HG03280 (cell line): Measurements from ENCODE around the gene OR7A10.

Source experiments
- ATAC-seq: cut with Tn5 transposase; IDR thresholded peaks from one replicate; pipeline ENCODE4 v1.9.1; 2021; ENCODE audit warnings: mild to moderate bottlenecking, moderate library complexity; ENCODE audit not compliant: unreplicated experiment

The OR7A10 gene

DNA sequence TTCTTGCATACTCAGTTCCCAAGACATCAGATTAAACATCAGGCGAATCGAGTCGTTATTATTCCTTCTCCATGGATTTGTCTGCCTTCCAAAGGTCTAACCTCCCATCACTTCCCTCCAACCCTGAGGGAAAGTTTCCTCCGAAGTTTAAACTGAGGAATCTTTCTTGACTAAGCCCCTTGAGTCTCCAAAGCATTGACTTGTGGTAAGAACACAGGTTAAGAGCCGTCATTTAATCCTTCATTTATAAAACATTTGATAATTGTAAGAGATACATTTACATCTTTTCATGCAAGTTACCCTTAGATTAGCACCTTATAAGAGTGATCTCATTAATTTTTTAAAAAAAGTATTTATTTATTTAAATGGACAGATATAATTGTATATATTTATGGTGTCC, at the start of gene OR7A10:
OR7A10 (minus strand) TSS at position 101 of the 400 bp plus-strand sequence. CDS start 7,045 bp downstream, outside the sequence.
- ATAC-seq = no peak

DNA sequence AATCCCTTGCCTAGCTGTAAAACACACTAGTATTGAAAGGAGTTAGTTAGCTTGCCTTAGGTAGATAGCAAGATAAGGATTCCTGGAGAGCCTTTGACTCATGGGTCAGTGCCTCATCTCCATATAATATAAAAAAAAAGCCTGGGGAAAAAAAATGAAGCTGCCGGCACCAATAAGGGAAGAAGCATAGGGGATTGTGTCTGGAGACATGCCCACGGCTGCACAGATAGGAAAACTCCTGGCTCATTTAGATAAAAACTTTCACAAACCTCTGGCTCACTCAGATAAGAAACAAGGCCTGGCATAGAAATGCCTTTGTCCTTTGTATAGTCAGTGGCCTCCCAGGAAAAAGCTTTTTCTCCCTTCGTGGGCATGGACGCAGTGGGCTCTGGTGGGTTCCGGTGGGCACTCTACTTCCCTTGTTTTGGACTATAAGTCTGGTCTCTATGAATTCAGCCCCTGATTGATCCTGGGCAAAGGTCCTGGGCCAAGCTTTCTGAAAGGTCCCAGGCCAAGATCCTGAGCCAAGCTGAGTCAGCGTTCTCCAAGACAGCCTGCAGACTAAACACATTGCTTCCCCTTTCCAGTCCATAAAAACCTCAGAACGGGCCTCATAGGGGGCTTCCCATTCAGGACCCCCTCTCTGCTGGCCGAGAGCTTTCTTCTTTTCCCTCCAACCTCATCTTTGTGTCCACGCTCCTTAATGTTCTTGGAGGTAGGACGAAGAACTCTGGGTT, 42.1 kb upstream of the OR7A10 start:
- no peak for ATAC-seq

DNA sequence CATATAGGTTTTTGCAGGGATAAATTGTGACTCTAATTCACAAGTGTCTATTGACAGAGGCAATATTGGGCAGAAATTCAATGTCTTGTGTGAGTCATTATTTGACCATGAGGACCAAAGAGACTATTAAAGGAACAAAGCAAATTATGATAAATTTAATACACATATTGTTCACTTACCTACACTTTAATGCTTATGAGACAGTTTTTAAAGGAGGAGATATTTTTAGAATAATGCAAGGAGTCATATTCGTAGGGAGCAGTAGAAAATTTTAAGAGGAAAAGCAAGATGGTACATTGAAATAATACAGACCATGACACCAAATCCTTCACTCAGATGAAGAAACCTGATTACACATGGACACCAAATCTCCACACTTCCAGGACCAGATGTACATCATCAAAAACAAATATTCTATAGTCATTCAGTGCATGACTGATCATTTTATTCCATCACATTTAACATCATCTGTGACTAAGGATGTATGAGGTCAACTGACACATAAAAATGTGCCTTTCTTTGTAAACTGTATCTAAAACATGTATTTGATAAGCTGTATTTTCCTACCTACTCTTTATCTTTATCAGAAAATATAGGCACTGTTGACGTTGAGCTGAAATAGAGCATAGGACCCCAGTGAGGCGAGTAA, 41.4 kb upstream of the OR7A10 start:
- no peak for ATAC-seq

DNA sequence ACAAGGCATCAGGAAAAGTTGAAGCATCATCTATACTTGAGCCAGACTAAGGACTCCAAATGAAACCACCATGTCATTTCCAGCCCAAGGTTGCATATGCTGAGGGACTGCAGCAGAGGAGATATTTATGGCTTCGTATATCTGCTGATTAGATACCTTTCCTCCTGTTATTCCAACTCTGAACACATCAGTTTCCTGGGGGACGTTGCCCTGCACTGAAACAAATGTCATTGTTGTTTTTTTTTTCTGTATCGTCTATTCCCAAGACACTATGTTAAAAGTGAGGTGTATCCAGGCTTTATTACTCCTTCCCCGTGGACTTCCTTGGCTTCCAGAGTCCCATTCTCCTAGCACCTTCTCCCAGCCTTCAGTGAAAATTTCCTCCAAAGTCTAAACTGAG, 37.3 kb upstream of the OR7A10 start, which contains the start of gene OR7A17:
OR7A17 (minus strand) TSS at position 101 of the 400 bp plus-strand sequence. CDS start 4,777 bp downstream, outside the sequence.
- ATAC-seq = no peak

DNA sequence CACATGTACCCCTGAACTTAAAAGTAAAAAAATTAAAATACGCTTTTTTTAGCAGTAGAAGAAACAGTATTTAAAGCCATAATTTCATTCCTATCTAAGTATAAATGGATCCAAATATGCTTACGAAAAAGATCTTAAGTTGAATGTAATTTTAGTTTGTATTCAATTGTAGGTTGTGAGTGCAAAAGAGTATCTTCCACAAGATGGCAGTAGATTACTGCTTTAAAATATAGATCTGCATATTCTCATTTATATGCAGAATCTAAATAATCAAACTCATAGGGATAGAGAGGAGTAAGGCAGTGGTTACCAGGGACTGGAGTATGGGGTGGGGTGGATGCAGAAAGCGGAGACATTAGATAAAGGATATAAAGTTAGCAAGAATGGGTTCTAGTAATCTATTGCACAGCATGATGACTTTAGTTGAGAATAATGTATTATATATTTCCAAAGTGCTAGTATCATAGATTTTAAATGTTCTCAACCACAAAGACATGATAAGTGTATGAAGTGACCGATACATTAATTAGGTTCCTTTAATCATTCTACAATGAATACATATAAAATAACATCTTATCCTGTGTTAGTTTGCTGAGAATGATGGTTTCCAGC, 23.0 kb upstream of the OR7A10 start:
- ATAC-seq = no peak

DNA sequence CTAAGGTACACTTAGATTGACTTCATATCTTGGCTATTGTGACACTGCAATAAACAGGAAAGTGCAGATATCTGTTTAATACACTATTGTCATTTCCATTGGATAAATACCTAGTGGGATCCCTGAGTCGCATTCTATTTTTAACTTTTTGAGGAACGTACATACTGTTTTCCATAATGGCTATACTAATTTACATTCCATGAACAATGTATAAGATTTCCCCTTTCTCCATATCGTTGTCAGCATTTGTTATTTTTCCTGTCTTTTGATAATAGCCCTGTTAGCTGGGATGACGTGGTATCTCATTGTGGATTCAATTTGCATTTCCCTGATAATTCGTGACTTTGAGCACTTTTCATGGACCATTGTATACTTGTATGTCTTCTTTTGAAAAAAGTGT, 19.8 kb upstream of the OR7A10 start:
- no peak for ATAC-seq

DNA sequence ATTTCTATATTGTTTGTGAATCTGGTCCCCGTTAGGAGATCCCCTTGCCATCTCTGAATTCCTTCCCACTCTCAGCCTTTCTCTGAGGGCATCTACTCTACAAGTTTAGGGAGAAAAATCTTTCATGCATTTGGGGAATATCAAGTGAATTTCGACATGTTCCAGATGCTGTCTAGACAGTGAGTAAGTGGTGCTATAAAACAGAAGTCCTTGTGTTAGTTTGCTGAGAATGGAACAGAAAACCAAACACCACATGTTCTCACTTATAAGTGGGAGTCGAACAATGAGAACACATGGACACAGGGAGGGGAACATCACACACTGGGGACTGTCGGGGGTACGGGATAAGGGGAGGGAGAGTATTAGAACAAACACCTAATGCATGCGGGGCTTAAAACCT, 5.1 kb downstream of the OR7A10 start:
- ATAC-seq = no peak

DNA sequence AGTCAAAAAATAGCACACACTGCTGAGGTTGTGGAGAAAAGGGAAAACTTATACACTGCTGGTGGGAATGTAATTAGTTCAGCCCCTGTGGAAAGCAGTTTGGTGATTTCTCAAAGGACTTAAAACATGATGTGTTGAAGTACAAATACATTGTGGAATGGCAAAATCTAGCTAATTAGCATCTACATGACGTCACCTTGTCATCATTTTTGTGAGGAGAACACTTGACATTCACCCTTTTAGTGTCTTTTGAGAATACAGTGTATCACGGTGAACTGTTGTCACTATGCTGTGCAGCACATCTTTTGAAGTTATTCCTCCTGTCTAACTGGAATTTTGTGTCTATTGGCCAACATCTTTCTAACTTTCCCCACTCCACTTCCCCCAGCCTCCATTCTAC, 5.6 kb downstream of the OR7A10 start:
- no peak for ATAC-seq

DNA sequence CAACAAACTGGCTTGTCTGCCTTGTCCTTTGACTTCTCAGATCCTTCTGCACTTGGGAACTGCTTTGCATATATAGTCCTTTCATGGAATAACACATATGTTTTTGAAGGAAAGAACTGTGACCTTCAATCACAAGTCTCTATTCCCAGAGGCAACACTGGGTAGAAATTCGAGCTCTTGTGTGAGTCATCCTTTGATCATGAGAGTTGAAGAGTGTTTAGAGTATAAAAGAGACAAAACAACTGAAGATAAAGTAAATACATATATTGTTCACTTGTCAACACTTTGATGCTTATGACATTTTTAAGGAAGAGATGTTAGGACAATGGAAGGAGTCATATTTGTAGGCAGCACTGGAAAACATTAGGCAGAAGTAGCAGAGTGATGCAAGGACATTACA, 8.5 kb downstream of the OR7A10 start:
- no peak for ATAC-seq

DNA sequence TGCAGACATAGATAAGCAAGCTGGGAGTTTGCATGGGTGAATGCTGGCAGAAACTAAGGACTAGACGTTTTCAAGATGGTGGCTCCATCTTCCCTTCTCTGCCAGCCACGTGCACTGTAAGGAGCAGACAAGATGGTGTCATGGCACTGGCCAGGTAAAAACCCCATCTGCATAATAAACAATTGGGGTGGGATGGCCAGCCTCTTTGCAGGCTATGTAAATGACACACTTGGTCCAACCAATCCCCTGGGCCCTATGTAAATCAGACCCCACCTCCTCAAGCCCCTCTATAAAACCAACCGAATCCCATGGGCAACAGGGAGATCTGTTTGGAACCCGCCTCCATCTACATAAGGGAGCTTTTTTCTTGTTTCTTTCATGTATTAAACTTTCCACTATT, 11.3 kb downstream of the OR7A10 start:
- no peak for ATAC-seq

DNA sequence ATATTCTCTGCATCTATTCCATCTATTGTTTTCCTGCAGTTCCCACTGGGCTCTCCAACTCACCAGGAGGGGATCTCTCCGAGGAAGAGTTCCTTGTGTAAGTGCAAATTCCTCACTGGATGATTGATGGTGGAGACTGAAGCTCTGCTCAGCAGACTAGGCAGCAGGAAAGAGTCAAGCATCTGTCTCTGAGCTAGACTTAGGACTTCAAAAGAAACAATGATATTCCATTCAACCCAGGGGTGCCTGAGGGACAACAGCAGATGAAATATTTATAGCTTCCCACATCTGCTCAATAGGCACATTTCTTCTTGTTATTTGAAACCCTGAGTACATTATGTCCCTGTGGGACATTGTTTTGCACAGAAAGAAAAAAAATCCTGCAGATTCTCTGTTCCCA, 13.7 kb downstream of the OR7A10 start, which contains the start of the genes OR7A5 and OR7C1:
OR7A5 (minus strand) TSS at position 175 of the 400 bp plus-strand sequence. CDS start 6,944 bp downstream, outside the sequence.
OR7C1 (minus strand) TSS at position 175 of the 400 bp plus-strand sequence. CDS start 35,049 bp downstream, outside the sequence.
- ATAC-seq = no peak

DNA sequence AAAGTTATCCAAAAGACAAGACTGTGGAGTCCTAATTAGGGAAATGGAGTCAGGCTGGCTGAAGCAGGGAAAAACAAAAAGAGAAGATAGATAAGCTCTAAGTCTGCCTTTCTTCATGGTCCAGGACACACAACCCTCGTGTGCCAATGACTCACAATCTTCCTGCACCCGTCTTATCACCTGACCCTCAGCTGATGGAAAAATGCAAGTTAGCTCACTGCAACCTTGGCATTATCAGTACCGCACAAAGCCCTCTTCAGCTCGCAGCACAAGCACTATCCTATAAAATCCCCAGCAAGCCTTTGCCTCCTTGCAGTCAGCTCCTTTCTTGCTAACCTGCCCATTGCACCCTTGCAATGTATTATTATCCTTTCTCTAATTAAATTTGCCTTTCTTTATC, 18.0 kb downstream of the OR7A10 start:
- ATAC-seq = no peak

DNA sequence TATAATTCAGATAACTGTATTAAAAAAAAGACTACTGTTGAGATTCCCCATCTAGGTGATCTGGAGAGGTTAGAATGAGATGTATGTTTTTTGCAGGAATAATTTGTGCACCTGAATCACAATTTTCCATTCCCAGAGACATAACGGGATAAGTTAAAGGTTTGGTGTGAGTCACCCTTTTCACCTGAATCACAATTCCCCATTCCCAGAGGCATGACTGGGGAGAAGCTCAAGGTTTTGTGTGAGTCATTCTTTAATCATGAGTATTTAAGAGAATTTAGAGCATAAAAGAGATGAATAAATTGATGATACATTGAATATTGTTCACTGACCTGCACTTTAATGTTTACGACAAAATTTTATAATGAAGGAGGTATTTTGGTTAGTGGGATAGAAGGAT, 22.7 kb downstream of the OR7A10 start:
- ATAC-seq = no peak

DNA sequence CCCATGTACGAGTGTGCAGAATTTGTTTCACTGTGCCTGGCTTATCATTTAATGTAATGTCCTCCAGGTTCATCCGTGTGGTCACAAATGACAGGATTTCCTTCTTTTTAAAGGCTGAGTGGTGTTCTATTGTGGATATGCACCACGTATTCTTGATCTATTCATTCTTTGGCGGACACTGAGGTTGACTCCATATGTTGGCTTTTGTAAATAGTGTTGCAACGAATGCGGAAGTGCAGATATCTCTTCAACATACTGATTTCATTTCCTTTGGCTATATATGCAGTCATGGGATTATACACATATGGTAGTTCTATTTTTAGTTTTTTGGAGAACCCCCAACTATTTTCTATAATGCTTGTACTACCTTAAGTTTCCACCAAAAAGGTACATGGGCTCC, 26.8 kb downstream of the OR7A10 start:
- no peak for ATAC-seq

DNA sequence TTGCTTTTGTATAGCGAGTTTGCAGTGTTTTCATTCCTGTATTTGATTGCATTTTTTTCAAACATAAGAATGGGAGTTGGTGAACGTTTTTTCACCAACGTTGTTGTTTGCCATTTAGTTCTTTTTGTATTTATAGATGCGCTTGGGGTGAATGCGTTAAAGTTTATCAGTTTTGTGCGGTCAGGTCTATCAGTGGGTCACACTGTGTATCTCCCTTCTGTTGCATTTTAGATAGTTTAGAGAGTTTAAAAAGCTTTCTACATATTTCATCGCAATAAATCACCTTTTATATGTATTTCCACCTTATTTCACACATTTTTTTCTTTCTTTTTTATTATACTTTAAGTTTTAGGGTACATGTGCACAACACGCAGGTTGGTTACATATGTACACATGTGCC, 30.1 kb downstream of the OR7A10 start:
- ATAC-seq = no peak

DNA sequence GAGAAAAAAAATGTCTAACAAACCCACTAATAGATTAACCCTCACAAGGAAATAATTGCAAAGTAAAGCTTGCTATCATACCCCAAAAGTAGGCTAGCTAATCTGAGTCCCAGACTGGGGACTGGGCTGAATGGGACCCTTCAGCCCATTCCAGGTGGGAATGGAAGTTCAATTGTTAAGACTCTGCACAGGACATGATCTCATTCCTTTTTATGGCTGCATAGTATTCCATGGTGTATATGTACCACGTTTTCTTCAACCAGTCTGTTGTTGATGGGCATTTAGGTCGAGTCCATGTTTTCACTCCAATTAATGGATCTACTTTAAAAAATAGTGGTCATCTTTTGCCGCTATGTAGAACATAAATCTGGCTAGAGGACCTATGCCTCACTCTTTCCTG, 31.7 kb downstream of the OR7A10 start:
- no peak for ATAC-seq

DNA sequence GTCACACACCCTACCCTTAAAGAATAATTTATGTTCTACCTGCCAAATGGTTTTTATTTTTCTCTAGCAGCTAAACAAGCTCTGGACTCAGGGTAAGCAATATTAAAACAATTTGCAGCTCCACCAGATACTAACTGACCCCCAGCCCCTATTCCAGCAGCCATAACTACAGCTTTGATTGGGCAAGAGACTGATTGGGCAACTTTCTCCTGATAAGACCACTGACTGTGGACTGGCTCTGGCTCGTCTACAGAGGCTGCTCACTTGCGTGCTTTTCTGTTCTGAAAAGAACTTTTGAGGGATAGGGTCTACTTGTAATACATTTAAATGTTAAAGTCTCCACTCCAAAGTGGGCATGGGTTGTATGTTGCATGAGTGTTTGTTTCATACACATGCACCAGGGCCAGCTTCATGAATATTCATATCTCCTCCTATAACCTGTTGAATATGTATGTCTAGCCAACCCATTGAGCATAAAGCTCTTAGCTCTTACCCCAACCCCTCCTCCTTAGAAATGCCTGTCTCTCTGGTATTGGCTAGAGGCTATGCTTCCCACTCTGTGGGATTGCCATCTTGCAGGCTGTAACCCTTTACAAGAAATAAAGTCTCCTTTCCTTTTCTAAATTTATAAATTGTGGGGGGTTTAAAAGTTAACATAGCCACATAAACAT, 33.6 kb downstream of the OR7A10 start:
- no peak for ATAC-seq

DNA sequence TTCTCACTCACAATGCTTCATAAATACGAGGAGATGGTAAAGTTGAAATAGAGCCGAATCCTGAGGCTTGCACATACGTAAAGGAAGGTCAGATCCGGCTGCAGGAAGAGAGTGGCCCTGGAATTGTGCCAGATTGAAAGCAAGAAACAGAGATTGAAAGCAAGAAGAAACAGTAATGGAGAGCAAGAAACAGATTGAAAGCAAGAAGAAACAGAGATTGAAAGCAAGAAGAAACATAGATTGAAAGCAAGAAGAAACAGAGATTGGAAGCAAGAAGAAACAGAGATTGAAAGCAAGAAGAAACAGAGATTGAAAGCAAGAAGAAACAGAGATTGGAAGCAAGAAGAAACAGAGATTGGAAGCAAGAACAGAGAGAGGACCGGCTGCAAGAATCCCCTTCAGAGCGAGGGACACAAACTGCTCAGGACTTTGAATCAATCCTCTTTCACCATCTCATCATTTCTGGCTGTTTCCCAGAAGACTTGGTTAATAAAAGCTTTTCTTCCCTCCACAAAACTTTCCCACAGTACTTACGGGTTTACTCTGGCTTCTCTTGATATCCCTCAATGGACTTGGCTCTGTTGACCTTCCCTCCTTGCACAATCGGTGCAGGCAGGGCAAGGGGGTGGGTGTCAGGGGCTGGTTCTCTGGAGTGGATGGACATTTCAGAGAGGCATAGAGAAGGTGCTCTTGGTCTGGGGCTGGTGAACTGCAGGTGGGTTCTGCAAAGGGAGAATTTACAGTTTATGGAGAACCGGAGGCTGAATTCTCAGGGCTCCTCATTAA, 39.3 kb downstream of the OR7A10 start:
- ATAC-seq = no peak

DNA sequence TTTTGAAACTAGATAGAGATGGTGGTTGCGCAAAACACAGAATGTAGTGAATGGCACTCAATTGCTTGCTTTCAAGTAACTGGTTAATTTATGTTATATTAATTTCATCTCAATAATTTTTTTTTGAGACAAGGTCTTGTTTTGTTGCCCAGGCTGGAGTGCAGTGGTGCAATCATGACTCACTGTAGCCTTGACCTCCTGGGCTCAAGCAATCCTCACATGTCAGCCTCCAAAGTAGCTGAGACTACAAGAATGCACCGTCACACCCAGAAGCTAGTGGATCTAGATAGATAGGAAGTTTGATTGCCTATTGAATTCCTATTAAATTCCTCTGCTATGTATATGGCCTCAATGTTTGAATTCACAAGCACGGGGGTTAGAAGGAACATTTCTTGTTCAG, 44.0 kb downstream of the OR7A10 start:
- ATAC-seq = no peak

DNA sequence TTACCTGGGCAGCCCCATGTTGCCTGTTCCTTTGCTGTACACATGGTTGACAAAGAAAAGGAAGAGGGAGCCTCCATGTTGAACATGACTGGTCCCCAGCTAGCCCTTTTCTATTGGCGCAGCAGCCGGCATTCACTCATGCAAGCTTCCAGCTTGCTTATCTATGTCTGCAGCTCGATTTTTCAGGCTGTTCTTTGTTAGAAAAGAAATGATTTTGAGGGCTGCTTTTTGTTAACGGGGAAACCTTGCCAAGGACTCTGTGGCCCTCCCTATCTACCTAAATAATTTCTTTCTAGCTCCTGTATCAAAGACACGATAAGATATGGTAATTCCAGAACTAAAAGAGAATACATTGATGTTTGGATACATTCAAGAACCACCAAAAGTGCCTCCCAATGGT, 50.0 kb downstream of the OR7A10 start:
- ATAC-seq = no peak
